IMR-90 (cell line): ENCODE measurements around the gene IL4R. TPM values are rescaled to one million over a fixed set of nuclear protein-coding genes. Genes with fewer than 3 reads are reported as not detected.

Source experiments
- ATAC-seq: fragments of 200-7000 bp; cut with Tn5 transposase; 2 replicates; pipeline ENCODE4 v1.9.1; 2020; ENCODE audit warnings: low read depth, mild to moderate bottlenecking, moderate library complexity
- BruUV-seq: library from RNA; stranded (reverse); fragments of 400-500 nt; replicated peaks from 2 replicates; lab custom pipeline; 2021; lab: Mats Ljungman, UMichigan
- CTCF ChIA-PET: fragments of 300-600 bp; formaldehyde crosslinking; extraction: SDS; loops from one replicate; lab custom pipeline; 2021; ENCODE audit warnings: antibody characterized with exemption; lab: Yijun Ruan, JAX
- POLR2A ChIA-PET: fragments of 300-600 bp; sonication (Branson Sonifier 250); formaldehyde crosslinking; loops from one replicate; lab custom pipeline; 2022; ENCODE audit warnings: antibody characterized with exemption; ENCODE audit not compliant: unreplicated experiment; lab: Charles Lee
- DNase-seq: peaks from one replicate; pipeline ENCODE4 v3.0.0; 2013
- H2AFZ ChIP-seq: replicated peaks from 2 replicates; pipeline ENCODE3; 2013; ENCODE audit warnings: low read length, mild to moderate bottlenecking; ENCODE audit not compliant: poor library complexity
- H2AK5ac ChIP-seq: 2 replicates; pipeline ENCODE4 v1.6.1; 2013; ENCODE audit warnings: low read depth, low read length, inconsistent platforms
- H2AK9ac ChIP-seq: replicated peaks from 2 replicates; pipeline ENCODE3; 2013; ENCODE audit warnings: mild to moderate bottlenecking, low read depth, low read length, moderate library complexity; ENCODE audit not compliant: poor library complexity
- H2BK120ac ChIP-seq: 2 replicates; pipeline ENCODE4 v1.6.1; 2013; ENCODE audit warnings: low read depth, low read length, inconsistent platforms
- H2BK15ac ChIP-seq: 3 replicates; pipeline ENCODE4 v1.6.1; 2013; ENCODE audit warnings: low read depth, low read length, inconsistent platforms
- H2BK20ac ChIP-seq: 2 replicates; pipeline ENCODE4 v1.6.1; 2013; ENCODE audit warnings: low read depth, mild to moderate bottlenecking, inconsistent platforms, low read length, moderate library complexity
- H2BK5ac ChIP-seq: 2 replicates; pipeline ENCODE4 v1.6.1; 2013; ENCODE audit warnings: mild to moderate bottlenecking, low read depth, low read length, inconsistent platforms; ENCODE audit not compliant: poor library complexity, severe bottlenecking
- H3K14ac ChIP-seq: replicated peaks from 2 replicates; pipeline ENCODE4 v1.6.1; 2013; ENCODE audit warnings: low read depth, low read length, inconsistent platforms
- H3K18ac ChIP-seq: 2 replicates; pipeline ENCODE4 v1.6.1; 2013; ENCODE audit warnings: low read depth, low read length, control low read depth
- H3K23ac ChIP-seq: 2 replicates; pipeline ENCODE4 v1.6.1; 2013; ENCODE audit warnings: low read depth, low read length, inconsistent platforms
- H3K27ac ChIP-seq: 2 replicates; pipeline ENCODE4 v1.5.1; 2013; ENCODE audit warnings: mild to moderate bottlenecking, control low read depth, low read length; ENCODE audit not compliant: insufficient read depth
- H3K27me3 ChIP-seq: 2 replicates; pipeline ENCODE4 v1.6.1; 2013; ENCODE audit warnings: low read length; ENCODE audit not compliant: control insufficient read depth, insufficient read depth
- H3K36me3 ChIP-seq: 2 replicates; pipeline ENCODE4 v1.6.1; 2013; ENCODE audit warnings: low read length, mixed read lengths; ENCODE audit not compliant: control insufficient read depth, insufficient read depth
- H3K4ac ChIP-seq: 2 replicates; pipeline ENCODE4 v1.6.1; 2013; ENCODE audit warnings: low read depth, low read length, inconsistent platforms
- H3K4me1 ChIP-seq: 2 replicates; pipeline ENCODE4 v1.6.1; 2013; ENCODE audit warnings: low read length, mixed read lengths; ENCODE audit not compliant: control insufficient read depth, insufficient read depth
- H3K4me2 ChIP-seq: 2 replicates; pipeline ENCODE4 v1.6.1; 2013; ENCODE audit warnings: low read depth, mild to moderate bottlenecking, control low read depth, low read length, moderate library complexity
- H3K4me3 ChIP-seq: 2 replicates; pipeline ENCODE4 v1.5.1; 2013; ENCODE audit warnings: low read depth, mild to moderate bottlenecking, control low read depth, low read length, moderate library complexity; ENCODE audit not compliant: insufficient read depth
- H3K56ac ChIP-seq: 2 replicates; pipeline ENCODE4 v1.6.1; 2013; ENCODE audit warnings: low read length, inconsistent platforms; ENCODE audit not compliant: insufficient read depth; ENCODE audit errors: extremely low read depth
- H3K79me1 ChIP-seq, 2 experiments: 2 replicates each; pipeline ENCODE4 v1.6.1; 2013; ENCODE audit warnings: low read length in 2 of 2, inconsistent platforms in 1 of 2, low read depth in 1 of 2
- H3K9ac ChIP-seq: 2 replicates; pipeline ENCODE4 v1.6.1; 2013; ENCODE audit warnings: low read depth, low read length, control low read depth
- H3K9me1 ChIP-seq: 2 replicates; pipeline ENCODE4 v1.6.1; 2013; ENCODE audit warnings: low read length, inconsistent platforms; ENCODE audit not compliant: insufficient read depth
- H3K9me3 ChIP-seq: 2 replicates; pipeline ENCODE4 v1.6.1; 2013; ENCODE audit warnings: low read length; ENCODE audit not compliant: control insufficient read depth, insufficient read depth
- H4K20me1 ChIP-seq: 2 replicates; pipeline ENCODE4 v1.6.1; 2013; ENCODE audit warnings: low read length, inconsistent platforms; ENCODE audit not compliant: insufficient read depth
- H4K5ac ChIP-seq: 2 replicates; pipeline ENCODE4 v1.6.1; 2013; ENCODE audit warnings: mild to moderate bottlenecking, low read depth, low read length, control low read depth
- H4K8ac ChIP-seq, 2 experiments: 2 replicates each; pipeline ENCODE4 v1.6.1; 2013; ENCODE audit warnings: low read depth in 2 of 2, low read length in 2 of 2, control low read depth in 1 of 2, inconsistent platforms in 1 of 2
- H4K91ac ChIP-seq: 2 replicates; pipeline ENCODE4 v1.6.1; 2013; ENCODE audit warnings: low read depth, low read length, inconsistent platforms; ENCODE audit not compliant: insufficient read depth
- CEBPB ChIP-seq: IDR thresholded peaks from 2 replicates; pipeline ENCODE4 v1.6.1; 2012; ENCODE audit warnings: low read depth, low read length, improper control_type of control experiment
- CHD1 ChIP-seq: IDR thresholded peaks from 2 replicates; pipeline ENCODE4 v1.6.1; 2012; ENCODE audit warnings: low read depth, low read length, improper control_type of control experiment
- ELK1 ChIP-seq: fragments of 150-350 bp; IDR thresholded peaks from 2 replicates; pipeline ENCODE4 v1.6.1; 2016; ENCODE audit warnings: low read depth, mild to moderate bottlenecking, low read length, moderate library complexity, borderline replicate concordance
- FOS ChIP-seq: fragments of 150-350 bp; IDR thresholded peaks from 2 replicates; pipeline ENCODE4 v1.6.1; 2016; ENCODE audit warnings: low read depth, low read length
- MAFK ChIP-seq: IDR thresholded peaks from 2 replicates; pipeline ENCODE4 v1.6.1; 2012; ENCODE audit warnings: low read depth, low read length, improper control_type of control experiment
- MXI1 ChIP-seq: IDR thresholded peaks from 2 replicates; pipeline ENCODE4 v1.6.1; 2012; ENCODE audit warnings: low read depth, mild to moderate bottlenecking, low read length, moderate library complexity, borderline replicate concordance
- RAD21 ChIP-seq: IDR thresholded peaks from 2 replicates; pipeline ENCODE4 v1.6.1; 2012; ENCODE audit warnings: low read length, improper control_type of control experiment
- SMC3 ChIP-seq: fragments of 150-350 bp; IDR thresholded peaks from 2 replicates; pipeline ENCODE4 v1.6.1; 2016; ENCODE audit warnings: low read depth, mild to moderate bottlenecking, antibody characterized with exemption, low read length, moderate library complexity
- USF2 ChIP-seq: fragments of 150-350 bp; IDR thresholded peaks from 2 replicates; pipeline ENCODE4 v1.6.1; 2017; ENCODE audit warnings: mild to moderate bottlenecking, antibody characterized with exemption, low read length, low read depth
- WGBS, 2 experiments: methylation state at CpG; one replicate each; pipeline versions ENCODE4 v1.1.5 to v1.1.7; 2013; ENCODE audit warnings: missing lambda C conversion rate in 2 of 2; ENCODE audit not compliant: insufficient read length in 1 of 2; ENCODE audit errors: extremely low coverage in 2 of 2; 5-methylcytosine and 5-hydroxymethylcytosine counted together
- dilution Hi-C: fragments of 300-500 bp; cut with HindIII; formaldehyde crosslinking; loops from one replicate; pipeline ENCODE4 v1.14.3; 2018; ENCODE audit warnings: low sequenced_read_pairs; ENCODE audit not compliant: unreplicated experiment
- in situ Hi-C: fragments of 300-500 bp; cut with MboI; formaldehyde crosslinking; loops from 3 replicates; pipeline ENCODE4 v1.14.3; 2019; ENCODE audit warnings: low sequenced_read_pairs, inconsistent platforms, mixed read lengths
- intact Hi-C: fragments of 100-400 bp; cut with micrococcal nuclease; formaldehyde crosslinking; loops from 2 replicates; pipeline ENCODE4 v1.10.0; 2022
- polyA plus RNA-seq, 3 experiments: library from polyadenylated mRNA; depleted of rRNA; stranded (reverse); fragments of >200 nt; gene quantifications; 2 replicates each; pipeline ENCODE4 v1.2.3, GENCODE V29; 2012; ENCODE audit warnings: low replicate concordance in 1 of 3
- total RNA-seq: library from RNA; depleted of rRNA; stranded (reverse); fragments of >200 nt; gene quantifications from 2 replicates; pipeline ENCODE4 v1.2.3, GENCODE V29; 2012

Gene IL4R
- total and polyA plus RNA-seq, 2 of the 4 experiments (the other 2 are of a cell fraction): 6.3 to 18.7 TPM

GRCh38 chr16:27267037-27267677, 46.6 kb upstream of the IL4R start:
- BruUV-seq: no TSS peak
- Histone ChIP-seq H4K8ac (peak overlapping the region; percentile 5 to 67; a peak in 2 of 4 replicates), H4K20me1 (no peaks in the 10 kb centered on the region), H3K4me3 (no peak overlapping the region), H3K9me1 (peaks cover 14% of the 10 kb centered on the region), H2AK5ac (peak overlapping the region; percentile 89), H3K23ac (peak overlapping the region; percentile 63; the same call in 1 of the 2 replicates), H4K5ac (peak overlapping the region; percentile 91; the same call in 1 of the 2 replicates), H3K27me3 (no peaks in the 10 kb centered on the region), H3K79me1 (peaks cover 23 to 51% of the 10 kb centered on the region in 2 experiments), H3K9ac (no peak overlapping the region), H3K27ac (no peak overlapping the region), H2BK5ac (peak overlapping the region; percentile 65), H3K4me2 (no peak overlapping the region), H3K9me3 (no peaks in the 10 kb centered on the region), H3K4ac (peak overlapping the region; percentile 60), H4K91ac (peak overlapping the region; percentile 31; the same call in 1 of the 2 replicates), H2AFZ (no peak overlapping the region), H2AK9ac (no peak overlapping the region), H3K14ac (peak overlapping the region; percentile 88), H2BK15ac (peak overlapping the region; percentile 95; the same call in 1 of the 3 replicates), H2BK120ac (peak overlapping the region; percentile 48), H3K36me3 (no peaks in the 10 kb centered on the region), H3K56ac (no peak overlapping the region), H2BK20ac (peak overlapping the region; percentile 50), H3K4me1 (peaks cover 4% of the 10 kb centered on the region), H3K18ac (no peak overlapping the region)
- DNase-seq (no peak), ATAC-seq (no peak)
- in situ Hi-C loops: loop anchor here (5.0 kb wide), 1 partner anchor 45 kb away; the partner anchor contains the start of gene IL4R
- POLR2A ChIA-PET: no interaction called here
- 100% methylated on average over 1 of the region's 8 CpGs; no CpG with 5 or more reads in 1 of the 2 experiments for WGBS, 2 experiments
- CTCF ChIA-PET: no interaction called here
- dilution Hi-C loops: no loop called here
- intact Hi-C loops: loop anchor here (5.0 kb wide), 1 partner anchor 45 kb away; the partner anchor contains the start of gene IL4R
- TF ChIP-seq CEBPB: no peak
- no peak for TF ChIP-seq MXI1
- no peak for TF ChIP-seq SMC3
- TF ChIP-seq ELK1: no peak
- no peak for TF ChIP-seq CHD1
- TF ChIP-seq MAFK: no peak
- no peak for TF ChIP-seq FOS
- no peak for TF ChIP-seq USF2
- TF ChIP-seq RAD21: no peak
